ENCODE results near the gene MSMO1. TPM values are rescaled to one million over a fixed set of nuclear protein-coding genes. Genes with fewer than 3 reads are reported as not detected.

Gene MSMO1
- total and polyA plus RNA-seq, 9 donors, result 16.7 to 199 (median 25.7) TPM

DNA sequence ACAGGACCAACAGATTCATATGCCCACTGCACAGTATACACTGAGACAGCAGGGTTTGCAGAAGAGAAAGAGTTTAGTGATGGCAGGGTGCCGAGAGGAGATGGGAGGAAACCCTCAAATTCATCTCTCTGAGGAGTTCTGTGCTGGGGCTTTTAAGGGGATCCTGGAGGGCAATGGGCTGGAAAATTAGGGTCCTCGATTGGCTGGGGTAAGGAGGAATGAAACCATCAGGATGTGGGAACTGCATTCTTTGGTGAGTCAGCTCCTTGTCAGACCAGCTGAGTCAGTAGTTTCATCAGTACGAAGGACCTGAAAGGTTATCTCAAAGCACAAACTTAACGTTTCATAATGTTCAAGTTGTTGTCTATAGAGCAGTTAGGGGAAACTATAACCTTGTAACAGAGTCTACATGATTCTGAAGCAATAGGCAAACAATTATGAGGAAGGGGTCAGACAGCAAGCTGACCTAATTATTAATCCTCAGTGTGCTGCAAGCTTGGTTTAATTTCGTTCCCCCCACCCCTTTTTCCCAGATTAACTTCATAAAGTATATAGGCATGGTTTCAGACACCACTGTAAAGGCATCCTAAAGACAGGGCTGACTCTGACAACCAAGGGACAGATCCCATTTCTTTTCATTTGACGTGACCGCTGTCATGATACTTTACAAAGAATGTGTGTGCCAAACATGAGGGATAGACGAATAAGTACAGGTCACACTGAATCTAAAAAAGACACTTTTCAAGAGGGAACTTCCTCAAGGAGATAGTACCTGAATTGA, 1.5 kb upstream of the MSMO1 start:
- H3K27me3 ChIP-seq, result no peaks in the 10 kb centered on the region
- WGBS, 3 donors, result 48 to 54% (median 49%) methylated on average over 8 of the region's 8 CpGs
- H3K4me1 ChIP-seq (ENCODE audit: insufficient read depth), result peaks cover 9% of the 10 kb centered on the region
- no peaks in the 10 kb centered on the region for H3K9me3 ChIP-seq
- no peaks in the 10 kb centered on the region for H3K36me3 ChIP-seq
- DNase-seq, result peak in 3 of 5 donors; percentile 14 to 32 (median 19)
- TF ChIP-seq POLR2A (IDR thresholded peaks at IDR 0.05) (no peak), EP300 (IDR thresholded peaks at IDR 0.05) (no peak), CTCF (IDR thresholded peaks at IDR 0.05) (no peak)
- H3K4me3 ChIP-seq, result no peak overlapping the region
- H3K27ac ChIP-seq, result peak overlapping the region; percentile 8 to 77
- intact Hi-C loops (cut with DNase I), result loop anchor here in 2 of 4 donors (5.0 to 10.0 kb wide), 2 partner anchors 211 to 214 kb away; partner anchors contain the start of gene TMEM192 (in 2 of the 2)

GRCh38 chr4:165326831-165327210, 648 bp upstream of the MSMO1 start:
- peak; percentile 40 to 58 (median 44) for DNase-seq
- no peaks in the 10 kb centered on the region for H3K9me3 ChIP-seq
- intact Hi-C loops (cut with DNase I), result loop anchor here in 2 of 4 donors (5.0 to 10.0 kb wide), 2 partner anchors 212 to 215 kb away; partner anchors contain the start of gene TMEM192 (in 2 of the 2)

GRCh38 chr4:165328101-165328425, 594 bp downstream of the MSMO1 start:
- TF ChIP-seq EP300 (IDR thresholded peaks at IDR 0.05), result no peak
- no peak for TF ChIP-seq CTCF (IDR thresholded peaks at IDR 0.05)
- TF ChIP-seq POLR2A (IDR thresholded peaks at IDR 0.05), result no peak
- Histone ChIP-seq H3K9me3 (no peaks in the 10 kb centered on the region), H3K27ac (peak overlapping the region; percentile 60 to 82), H3K4me1 (ENCODE audit: insufficient read depth) (peaks cover 10% of the 10 kb centered on the region), H3K36me3 (no peaks in the 10 kb centered on the region), H3K27me3 (no peaks in the 10 kb centered on the region), H3K4me3 (peak overlapping the region; percentile 90)
- intact Hi-C loops (cut with DNase I), result loop anchor here in 2 of 4 donors (5.0 to 10.0 kb wide), 2 partner anchors 213 to 216 kb away; partner anchors contain the start of gene TMEM192 (in 2 of the 2)
- DNase-seq, result no peak
- 0 to 1% (median 1%) methylated on average over 7 of the region's 7 CpGs for whole genome bisulfite sequencing, 3 donors

More at GRCh38 chr4:165326831-165327210, 648 bp upstream of the MSMO1 start:
- Histone ChIP-seq H3K4me1 (ENCODE audit: insufficient read depth) (peaks cover 10% of the 10 kb centered on the region), H3K27ac (peak overlapping the region; percentile 52 to 77), H3K27me3 (no peaks in the 10 kb centered on the region), H3K4me3 (peak overlapping the region; percentile 57), H3K36me3 (no peaks in the 10 kb centered on the region)
- no peak for TF ChIP-seq CTCF (IDR thresholded peaks at IDR 0.05)
- no peak for TF ChIP-seq EP300 (IDR thresholded peaks at IDR 0.05)
- TF ChIP-seq POLR2A (IDR thresholded peaks at IDR 0.05), result no peak
- WGBS, 3 donors, result 1 to 2% (median 1%) methylated on average over 14 of the region's 14 CpGs

DNA sequence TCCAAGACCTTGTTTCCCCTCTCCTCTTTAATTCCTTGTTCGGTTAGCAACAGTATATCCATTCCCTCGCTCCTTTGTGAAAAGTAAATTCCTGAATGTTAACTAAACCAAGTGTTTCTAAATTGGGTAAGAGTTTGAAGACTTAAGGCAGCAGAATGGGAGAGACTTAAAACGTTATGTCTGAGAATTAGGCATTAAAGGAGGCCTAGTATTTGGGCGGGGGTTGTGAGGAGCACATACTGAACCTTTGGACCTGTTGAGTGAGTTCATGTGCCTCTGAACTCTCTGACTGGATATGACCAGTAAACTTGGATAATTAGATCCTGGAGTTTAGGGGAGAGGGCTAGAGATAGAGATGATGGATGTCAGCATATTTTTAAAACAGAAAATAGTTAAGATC, 1.2 kb downstream of the MSMO1 start:
- peak overlapping the region; percentile 90 for H3K4me3 ChIP-seq
- H3K27ac ChIP-seq, result no peak overlapping the region
- H3K4me1 ChIP-seq (ENCODE audit: insufficient read depth), result peaks cover 10% of the 10 kb centered on the region
- no peaks in the 10 kb centered on the region for H3K9me3 ChIP-seq
- TF ChIP-seq EP300 (IDR thresholded peaks at IDR 0.05), result no peak
- no peak for TF ChIP-seq POLR2A (IDR thresholded peaks at IDR 0.05)
- no peak for TF ChIP-seq CTCF (IDR thresholded peaks at IDR 0.05)
- no peak for DNase-seq
- no peaks in the 10 kb centered on the region for H3K36me3 ChIP-seq
- intact Hi-C loops (cut with DNase I), result loop anchor here in 2 of 4 donors (5.0 to 10.0 kb wide), 2 partner anchors 214 to 216 kb away; partner anchors contain the start of gene TMEM192 (in 2 of the 2)
- H3K27me3 ChIP-seq, result no peaks in the 10 kb centered on the region
- 23 to 24% (median 23%) methylated on average over 4 of the region's 4 CpGs for WGBS, 3 donors
